ENCODE measurements around the gene ZNF738. TPM values are rescaled to one million over a fixed set of nuclear protein-coding genes. Genes with fewer than 3 reads are reported as not detected.

The ZNF738 gene
- total RNA-seq, 1 donor from 2014 or later = 1.8 TPM

DNA sequence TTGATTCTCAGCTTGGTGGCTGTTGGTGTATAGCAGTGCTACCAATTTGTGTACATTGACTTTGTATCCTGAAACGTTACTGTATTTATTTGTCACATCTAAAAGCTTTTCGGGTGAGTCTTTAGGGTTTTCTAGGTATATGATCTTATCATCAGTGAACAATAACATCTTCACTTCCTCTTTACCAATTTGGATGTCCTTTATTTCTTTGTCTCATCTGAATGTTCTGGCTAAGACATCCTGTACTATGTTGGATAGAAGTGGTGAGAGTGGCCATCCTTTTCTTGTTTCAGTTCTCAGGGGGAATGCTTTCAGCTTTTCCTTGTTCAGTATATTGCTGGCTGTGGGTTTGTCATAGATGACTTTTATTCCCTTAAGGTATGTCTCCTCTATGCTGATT lies 6.0 kb upstream of the ZNF738 start:
- H3K27me3 ChIP-seq (ENCODE audit: control insufficient read depth, insufficient read depth, low read length) = no peaks in the 10 kb centered on the region
- DNase-seq (ENCODE audit: low read depth) (no peak), FAIRE-seq (no peak)
- H3K4me3 ChIP-seq (ENCODE audit: low read depth, low read length) = no peak overlapping the region
- no peaks in the 10 kb centered on the region for H3K36me3 ChIP-seq (ENCODE audit: control insufficient read depth, insufficient read depth, low read length)
- TF ChIP-seq, protein P1, sequence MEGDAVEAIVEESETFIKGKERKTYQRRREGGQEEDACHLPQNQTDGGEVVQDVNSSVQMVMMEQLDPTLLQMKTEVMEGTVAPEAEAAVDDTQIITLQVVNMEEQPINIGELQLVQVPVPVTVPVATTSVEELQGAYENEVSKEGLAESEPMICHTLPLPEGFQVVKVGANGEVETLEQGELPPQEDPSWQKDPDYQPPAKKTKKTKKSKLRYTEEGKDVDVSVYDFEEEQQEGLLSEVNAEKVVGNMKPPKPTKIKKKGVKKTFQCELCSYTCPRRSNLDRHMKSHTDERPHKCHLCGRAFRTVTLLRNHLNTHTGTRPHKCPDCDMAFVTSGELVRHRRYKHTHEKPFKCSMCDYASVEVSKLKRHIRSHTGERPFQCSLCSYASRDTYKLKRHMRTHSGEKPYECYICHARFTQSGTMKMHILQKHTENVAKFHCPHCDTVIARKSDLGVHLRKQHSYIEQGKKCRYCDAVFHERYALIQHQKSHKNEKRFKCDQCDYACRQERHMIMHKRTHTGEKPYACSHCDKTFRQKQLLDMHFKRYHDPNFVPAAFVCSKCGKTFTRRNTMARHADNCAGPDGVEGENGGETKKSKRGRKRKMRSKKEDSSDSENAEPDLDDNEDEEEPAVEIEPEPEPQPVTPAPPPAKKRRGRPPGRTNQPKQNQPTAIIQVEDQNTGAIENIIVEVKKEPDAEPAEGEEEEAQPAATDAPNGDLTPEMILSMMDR (IDR thresholded peaks at IDR 0.05; ENCODE audit: insufficient read depth, low read length, severe bottlenecking) = no peak

DNA sequence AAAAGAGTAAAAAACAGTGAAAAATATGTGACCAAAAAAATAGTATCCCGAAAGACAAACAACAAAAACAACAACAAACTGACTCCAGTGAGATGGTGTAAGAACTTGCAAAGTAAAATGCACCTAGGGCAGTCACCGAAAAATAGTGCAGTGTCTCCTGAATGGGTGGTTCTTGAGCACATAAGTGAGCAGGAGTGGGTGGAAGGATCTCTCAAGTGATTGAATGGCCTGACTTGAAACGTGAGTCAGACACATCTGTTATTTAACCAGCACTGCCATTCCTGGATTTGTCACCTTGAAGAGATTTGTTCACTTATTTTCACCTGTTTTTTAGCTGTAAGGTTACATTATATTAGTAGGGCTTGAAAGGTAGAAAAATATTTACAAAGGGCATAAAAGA lies 3.5 kb downstream of the ZNF738 start:
- no peak for DNase-seq (ENCODE audit: low read depth)
- FAIRE-seq = no peak
- Histone ChIP-seq H3K27me3 (ENCODE audit: control insufficient read depth, insufficient read depth, low read length) (no peaks in the 10 kb centered on the region), H3K4me3 (ENCODE audit: low read depth, low read length) (no peak overlapping the region), H3K36me3 (ENCODE audit: control insufficient read depth, insufficient read depth, low read length) (no peaks in the 10 kb centered on the region)
- TF ChIP-seq, protein P1 (IDR thresholded peaks at IDR 0.05; ENCODE audit: insufficient read depth, low read length, severe bottlenecking) = no peak

DNA sequence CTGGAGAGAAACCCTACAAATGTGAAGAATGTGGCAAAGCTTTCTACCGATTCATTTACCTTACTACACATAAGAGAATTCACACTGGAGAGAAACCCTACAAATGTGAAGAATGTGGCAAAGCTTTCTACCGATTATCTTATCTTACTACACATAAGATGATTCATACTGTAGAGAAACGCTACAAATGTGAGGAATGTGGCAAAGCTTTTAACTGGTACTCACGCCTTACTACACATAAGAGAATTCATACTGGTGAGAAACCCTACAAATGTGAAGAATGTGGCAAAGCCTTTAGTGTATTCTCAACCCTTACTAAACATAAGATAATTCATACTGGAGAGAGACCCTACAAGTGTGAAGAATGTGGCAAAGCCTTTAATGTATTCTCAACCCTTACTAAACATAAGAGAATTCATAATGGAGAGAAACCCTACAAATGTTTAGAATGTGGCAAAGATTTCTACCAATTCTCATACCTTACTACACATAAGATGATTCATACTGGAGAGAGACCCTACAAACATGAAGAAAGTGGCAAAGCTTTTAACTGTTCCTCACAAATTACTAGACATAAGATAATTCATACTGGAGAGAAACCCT lies 25.3 kb downstream of the ZNF738 start:
- FAIRE-seq (no peak), DNase-seq (ENCODE audit: low read depth) (no peak)
- H3K4me3 ChIP-seq (ENCODE audit: low read depth, low read length) = no peak overlapping the region
- H3K27me3 ChIP-seq (ENCODE audit: control insufficient read depth, insufficient read depth, low read length) = no peaks in the 10 kb centered on the region
- no peaks in the 10 kb centered on the region for H3K36me3 ChIP-seq (ENCODE audit: control insufficient read depth, insufficient read depth, low read length)
- TF ChIP-seq, protein P1 (IDR thresholded peaks at IDR 0.05; ENCODE audit: insufficient read depth, low read length, severe bottlenecking) = no peak

DNA sequence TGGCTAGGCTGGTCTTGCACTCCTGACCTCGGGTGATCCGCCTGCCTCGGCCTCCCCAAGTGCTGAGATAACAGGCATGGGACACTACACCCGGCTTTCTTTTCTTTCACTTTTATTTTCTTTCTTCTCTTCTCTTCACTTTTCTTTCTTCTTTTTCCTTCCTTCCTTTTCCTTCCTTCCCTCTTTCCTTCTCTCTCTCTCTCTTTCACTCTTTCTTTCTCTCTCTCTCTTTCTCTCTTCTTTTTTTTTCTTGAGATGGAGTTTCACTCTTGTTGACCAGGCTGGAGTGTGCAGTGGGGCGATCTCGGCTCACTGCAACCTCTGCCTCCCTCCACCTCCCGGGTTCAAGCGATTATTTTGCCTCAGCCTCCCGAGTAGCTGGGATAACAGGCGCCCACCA lies 37.3 kb downstream of the ZNF738 start:
- H3K36me3 ChIP-seq (ENCODE audit: control insufficient read depth, insufficient read depth, low read length) = no peaks in the 10 kb centered on the region
- DNase-seq (ENCODE audit: low read depth) (no peak), FAIRE-seq (no peak)
- TF ChIP-seq, protein P1 (IDR thresholded peaks at IDR 0.05; ENCODE audit: insufficient read depth, low read length, severe bottlenecking) = no peak
- H3K4me3 ChIP-seq (ENCODE audit: low read depth, low read length) = no peak overlapping the region
- no peaks in the 10 kb centered on the region for H3K27me3 ChIP-seq (ENCODE audit: control insufficient read depth, insufficient read depth, low read length)

DNA sequence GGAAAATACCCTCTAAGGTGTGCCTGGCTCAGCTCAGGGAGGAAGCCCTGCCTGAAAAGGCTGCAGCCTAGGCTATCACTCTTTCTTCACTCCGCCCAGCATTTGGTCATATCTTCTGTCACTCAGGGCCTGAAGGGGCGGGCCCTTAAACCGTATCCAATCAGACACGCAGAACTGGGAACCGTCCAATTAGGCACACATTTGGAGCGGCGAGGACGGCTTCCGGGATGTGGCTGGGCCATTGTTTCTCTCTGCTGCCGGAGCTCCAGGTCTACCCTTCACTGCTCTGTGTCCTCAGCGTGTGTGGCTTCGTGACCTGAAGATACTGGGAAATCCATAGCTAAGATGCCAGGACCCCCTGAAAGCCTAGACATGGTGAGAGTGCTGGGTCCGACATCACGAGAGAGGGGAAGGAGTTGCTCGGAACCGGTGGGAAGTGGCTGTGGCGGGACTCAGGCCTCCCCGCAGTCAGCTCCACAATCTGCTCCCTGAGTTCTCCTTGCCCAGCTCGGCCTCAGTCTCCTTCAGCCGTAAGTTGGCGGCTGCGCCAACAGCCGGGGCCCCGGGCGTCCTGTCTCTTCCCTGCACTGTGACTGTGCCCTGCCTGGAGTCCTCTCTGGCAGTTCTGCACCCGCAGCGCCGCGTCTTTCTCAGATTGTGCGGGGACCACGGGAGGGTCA lies 38.2 kb downstream of the ZNF738 start, which contains the start of gene ZNF493:
ZNF493 (plus strand) TSS at position 241 of the 680 bp plus-strand sequence; CDS start at position 346, 105 bp downstream.
- DNase-seq (ENCODE audit: low read depth) (peak; percentile 86), FAIRE-seq (peak; percentile 73)
- Histone ChIP-seq H3K27me3 (ENCODE audit: control insufficient read depth, insufficient read depth, low read length) (no peaks in the 10 kb centered on the region), H3K36me3 (ENCODE audit: control insufficient read depth, insufficient read depth, low read length) (no peaks in the 10 kb centered on the region), H3K4me3 (ENCODE audit: low read depth, low read length) (peak within 1 kb of the TSS; percentile 94)
- TF ChIP-seq, protein P1 (IDR thresholded peaks at IDR 0.05; ENCODE audit: insufficient read depth, low read length, severe bottlenecking) = no peak
